H9 (cell line): ENCODE measurements around the gene ARL13B. TPM values are rescaled to one million over a fixed set of nuclear protein-coding genes. Genes with fewer than 3 reads are reported as not detected.

Experiments
- DNase-seq: peaks from one replicate; pipeline ENCODE4 v3.0.0-alpha.2; 2017
- H2AFZ ChIP-seq: one replicate; pipeline ENCODE4 v1.6.1; 2013; ENCODE audit warnings: mild to moderate bottlenecking, low read length, control low read depth, moderate library complexity
- H2AK5ac ChIP-seq: 2 replicates; pipeline ENCODE4 v1.6.1; 2013; ENCODE audit warnings: low read length, control low read depth, mixed read lengths; ENCODE audit not compliant: insufficient read length
- H2BK120ac ChIP-seq: one replicate; pipeline ENCODE4 v1.6.1; 2013; ENCODE audit warnings: low read depth, mild to moderate bottlenecking, low read length, control low read depth, inconsistent platforms; ENCODE audit not compliant: poor library complexity, severe bottlenecking
- H2BK12ac ChIP-seq: 2 replicates; pipeline ENCODE4 v1.6.1; 2013; ENCODE audit warnings: low read length, control low read depth, mixed read lengths, low read depth; ENCODE audit not compliant: insufficient read length
- H2BK15ac ChIP-seq: 2 replicates; pipeline ENCODE4 v1.6.1; 2013; ENCODE audit warnings: low read depth, low read length, control low read depth
- H2BK20ac ChIP-seq: one replicate; pipeline ENCODE4 v1.6.1; 2013; ENCODE audit warnings: low read depth, mild to moderate bottlenecking, low read length, control low read depth, inconsistent platforms; ENCODE audit not compliant: poor library complexity, severe bottlenecking
- H2BK5ac ChIP-seq: 2 replicates; pipeline ENCODE4 v1.6.1; 2013; ENCODE audit warnings: low read length, control low read depth, mixed read lengths; ENCODE audit not compliant: insufficient read length
- H3K14ac ChIP-seq: 2 replicates; pipeline ENCODE4 v1.6.1; 2013; ENCODE audit warnings: low read length, control low read depth; ENCODE audit not compliant: insufficient read depth
- H3K18ac ChIP-seq: 2 replicates; pipeline ENCODE4 v1.6.1; 2013; ENCODE audit warnings: low read depth, mild to moderate bottlenecking, mixed read lengths, low read length, control low read depth; ENCODE audit not compliant: insufficient read length
- H3K23ac ChIP-seq: 2 replicates; pipeline ENCODE4 v1.6.1; 2013; ENCODE audit warnings: low read length, control low read depth, mixed read lengths, low read depth; ENCODE audit not compliant: insufficient read length
- H3K23me2 ChIP-seq: 2 replicates; pipeline ENCODE4 v1.6.1; 2013; ENCODE audit warnings: low read depth, mild to moderate bottlenecking, mixed read lengths, low read length, control low read depth; ENCODE audit not compliant: insufficient read length, poor library complexity, severe bottlenecking
- H3K27ac ChIP-seq: 2 replicates; pipeline ENCODE4 v1.5.1; 2013; ENCODE audit warnings: low read length, control low read depth, mixed read lengths, low read depth; ENCODE audit not compliant: insufficient read length
- H3K27me3 ChIP-seq: 2 replicates; pipeline ENCODE4 v1.6.1; 2013; ENCODE audit warnings: low read length, control low read depth, inconsistent platforms; ENCODE audit not compliant: insufficient read depth
- H3K4ac ChIP-seq: 2 replicates; pipeline ENCODE4 v1.6.1; 2013; ENCODE audit warnings: low read depth, mild to moderate bottlenecking, control low read depth, inconsistent platforms, low read length, moderate library complexity
- H3K4me1 ChIP-seq: 2 replicates; pipeline ENCODE4 v1.6.1; 2013; ENCODE audit warnings: low read length, control low read depth, inconsistent platforms; ENCODE audit not compliant: insufficient read depth
- H3K4me2 ChIP-seq: 2 replicates; pipeline ENCODE4 v1.6.1; 2013; ENCODE audit warnings: low read length, control low read depth, mixed read lengths; ENCODE audit not compliant: insufficient read length, insufficient read depth
- H3K56ac ChIP-seq: 2 replicates; pipeline ENCODE4 v1.6.1; 2013; ENCODE audit warnings: low read depth, mild to moderate bottlenecking, mixed read lengths, low read length, control low read depth; ENCODE audit not compliant: insufficient read length
- H3K79me1 ChIP-seq: 2 replicates; pipeline ENCODE4 v1.6.1; 2013; ENCODE audit warnings: low read depth, mild to moderate bottlenecking, moderate library complexity, low read length, control low read depth, inconsistent platforms; ENCODE audit not compliant: insufficient read depth, poor library complexity, severe bottlenecking
- H3K79me2 ChIP-seq: 2 replicates; pipeline ENCODE4 v1.6.1; 2013; ENCODE audit warnings: low read length, control low read depth, inconsistent platforms; ENCODE audit not compliant: insufficient read depth
- H3K9ac ChIP-seq: 2 replicates; pipeline ENCODE4 v1.6.1; 2013; ENCODE audit warnings: low read length, control low read depth, mixed read lengths; ENCODE audit not compliant: insufficient read length; ENCODE audit errors: extremely low read depth
- H3K9me3 ChIP-seq: one replicate; pipeline ENCODE4 v1.6.1; 2013; ENCODE audit warnings: low read depth, low read length, inconsistent platforms; ENCODE audit not compliant: control insufficient read depth
- H3T11ph ChIP-seq: one replicate; pipeline ENCODE4 v1.6.1; 2013; ENCODE audit warnings: mild to moderate bottlenecking, low read length, control low read depth, inconsistent platforms
- H4K20me1 ChIP-seq: one replicate; pipeline ENCODE4 v1.6.1; 2013; ENCODE audit not compliant: control insufficient read depth, insufficient read length, insufficient read depth
- H4K5ac ChIP-seq: 2 replicates; pipeline ENCODE4 v1.6.1; 2013; ENCODE audit warnings: low read depth, mild to moderate bottlenecking, mixed read lengths, low read length, control low read depth; ENCODE audit not compliant: insufficient read length
- H4K8ac ChIP-seq: replicated peaks from 2 replicates; pipeline ENCODE4 v1.6.1; 2013; ENCODE audit warnings: low read length, control low read depth, mixed read lengths, low read depth; ENCODE audit not compliant: insufficient read length
- H4K91ac ChIP-seq: 2 replicates; pipeline ENCODE4 v1.6.1; 2013; ENCODE audit warnings: low read depth, mild to moderate bottlenecking, moderate library complexity, mixed read lengths, low read length, control low read depth; ENCODE audit not compliant: insufficient read length
- H3K27ac Mint-ChIP-seq, 3 experiments: 2 replicates in 2 of 3; 3 replicates in 1 of 3; pipeline ENCODE4 v1.8.0; 2020 to 2021; ENCODE audit warnings: mixed read lengths in 3 of 3, mild to moderate bottlenecking in 1 of 3, moderate library complexity in 1 of 3
- H3K27me3 Mint-ChIP-seq: 2 replicates; pipeline ENCODE4 v1.8.0; 2021; ENCODE audit warnings: low read depth, mild to moderate bottlenecking, moderate library complexity, mixed read lengths
- H3K36me3 Mint-ChIP-seq, 3 experiments: 2 replicates in 2 of 3; 3 replicates in 1 of 3; pipeline ENCODE4 v1.8.0; 2020 to 2021; ENCODE audit warnings: low read depth in 3 of 3, mixed read lengths in 3 of 3; ENCODE audit not compliant: insufficient read depth in 1 of 3
- H3K4me1 Mint-ChIP-seq, 2 experiments: 2 replicates each; pipeline ENCODE4 v1.8.0; 2020; ENCODE audit warnings: mixed read lengths in 2 of 2
- H3K4me3 Mint-ChIP-seq, 2 experiments: 2 replicates in 1 of 2; 3 replicates in 1 of 2; pipeline ENCODE4 v1.8.0; 2020 to 2021; ENCODE audit warnings: mild to moderate bottlenecking in 2 of 2, mixed read lengths in 2 of 2, moderate library complexity in 1 of 2
- H3K9me3 Mint-ChIP-seq, 2 experiments: 2 replicates in 1 of 2; 3 replicates in 1 of 2; pipeline ENCODE4 v1.8.0; 2020; ENCODE audit warnings: mild to moderate bottlenecking in 2 of 2, mixed read lengths in 2 of 2, moderate library complexity in 1 of 2
- CTCF ChIP-seq: fragments of 200-600 bp; sonication (generic); conservative IDR thresholded peaks from 3 replicates; pipeline ENCODE4 v1.8.0; 2021; ENCODE audit warnings: antibody characterized with exemption, mild to moderate bottlenecking
- WGBS: extraction: QIAGEN DNeasy Blood & Tissue Kit; methylation state at CpG from one replicate; pipeline ENCODE4 v1.1.7; 2013; ENCODE audit warnings: missing lambda C conversion rate, low lambda C conversion rate, mixed read lengths; ENCODE audit not compliant: insufficient read length; ENCODE audit errors: extremely low coverage; 5-methylcytosine and 5-hydroxymethylcytosine counted together
- total RNA-seq: library from RNA; stranded (reverse); gene quantifications from 2 replicates; pipeline ENCODE4 v1.2.1, GENCODE V29; 2021

Gene ARL13B
- total RNA-seq, 1 experiment from 2014 or later: 7.9 TPM

- Histone ChIP-seq H2BK12ac (no peak overlapping the region), H4K5ac (no peak overlapping the region), H3K23ac (no peak overlapping the region), H3K79me1 (no peaks in the 10 kb centered on the region), H2BK120ac (no peak overlapping the region), H3K4ac (no peak overlapping the region), H2AK5ac (no peak overlapping the region), H2BK20ac (no peak overlapping the region), H3K4me1 (no peaks in the 10 kb centered on the region), H3T11ph (no peak overlapping the region), H3K23me2 (no peaks in the 10 kb centered on the region), H2BK5ac (no peak overlapping the region), H4K91ac (no peak overlapping the region), H4K20me1 (no peaks in the 10 kb centered on the region), H4K8ac (no peak overlapping the region), H3K27ac (no peak overlapping the region), H3K18ac (no peak overlapping the region), H2AFZ (no peak overlapping the region), H3K14ac (no peak overlapping the region), H3K9me3 (no peaks in the 10 kb centered on the region), H3K4me2 (no peak overlapping the region), H2BK15ac (no peak overlapping the region), H3K56ac (no peak overlapping the region), H3K27me3 (no peaks in the 10 kb centered on the region), H3K79me2 (no peaks in the 10 kb centered on the region), H3K9ac (no peak overlapping the region)
- Mint-ChIP-seq H3K27ac (peak overlapping the region in 1 of 3 experiments; percentile 3; a peak in 1 of 7 replicates), H3K4me1 (peaks cover 4 to 5% of the 10 kb centered on the region in 2 experiments; a peak in 2 of 4 replicates), H3K9me3 (no peaks in the 10 kb centered on the region), H3K36me3 (no peaks in the 10 kb centered on the region), H3K4me3 (no peak overlapping the region), H3K27me3 (no peaks in the 10 kb centered on the region)
- no CpG with 5 or more reads among the region's 3 CpGs for WGBS
- no peak for DNase-seq
- no peak for TF ChIP-seq CTCF
These were observed 44.4 kb downstream of the ARL13B start for GRCh38 chr3:94024385-94024784.
